HG03354 (cell line): Measurements from ENCODE around the gene PITPNB.

ENCODE experiments used
- ATAC-seq: cut with Tn5 transposase; IDR thresholded peaks from one replicate; pipeline ENCODE4 v1.9.1; 2021; ENCODE audit warnings: mild to moderate bottlenecking; ENCODE audit not compliant: unreplicated experiment, poor library complexity, severe bottlenecking

Gene PITPNB

DNA sequence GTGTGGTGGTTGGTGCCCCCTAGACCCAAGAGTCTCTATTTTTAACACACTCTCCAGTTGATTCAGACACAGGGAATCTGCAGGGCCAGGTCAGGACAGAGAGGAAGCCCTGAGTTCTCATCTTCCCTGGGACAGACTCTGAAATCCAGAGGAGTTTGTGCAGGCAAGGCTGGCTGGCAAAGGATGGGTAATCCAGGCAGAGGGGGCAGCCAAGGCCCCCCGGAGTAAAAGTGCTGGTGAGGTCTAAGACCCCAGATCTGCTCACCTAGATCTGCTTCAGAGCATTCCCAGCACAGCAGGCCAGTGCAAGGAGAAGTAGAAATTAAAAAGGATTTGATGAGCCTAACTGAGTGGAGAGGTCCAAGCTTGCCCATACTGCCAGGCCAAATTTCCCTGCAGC is 76.9 kb downstream of the PITPNB start:
- no peak for ATAC-seq

DNA sequence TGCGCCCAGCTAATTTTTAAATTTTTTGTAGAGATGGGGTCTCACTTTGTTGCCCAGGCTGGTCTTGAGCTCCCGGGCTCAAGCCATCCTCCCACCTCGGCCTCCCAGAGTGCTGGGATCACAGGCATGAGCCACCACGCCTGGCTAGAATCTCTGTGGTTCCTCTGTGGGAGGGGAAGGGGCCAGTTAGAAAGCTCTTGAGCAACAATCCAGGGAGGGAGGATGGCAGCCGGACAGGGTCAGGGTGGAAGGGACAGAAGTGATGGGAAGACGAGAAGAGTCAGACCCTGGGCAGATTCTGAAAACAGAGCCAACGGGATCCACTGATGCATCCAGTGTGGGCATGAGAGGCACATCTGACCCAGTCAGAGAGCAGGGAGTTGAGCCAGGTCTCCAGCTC is 78.6 kb downstream of the PITPNB start:
- ATAC-seq, result no peak

DNA sequence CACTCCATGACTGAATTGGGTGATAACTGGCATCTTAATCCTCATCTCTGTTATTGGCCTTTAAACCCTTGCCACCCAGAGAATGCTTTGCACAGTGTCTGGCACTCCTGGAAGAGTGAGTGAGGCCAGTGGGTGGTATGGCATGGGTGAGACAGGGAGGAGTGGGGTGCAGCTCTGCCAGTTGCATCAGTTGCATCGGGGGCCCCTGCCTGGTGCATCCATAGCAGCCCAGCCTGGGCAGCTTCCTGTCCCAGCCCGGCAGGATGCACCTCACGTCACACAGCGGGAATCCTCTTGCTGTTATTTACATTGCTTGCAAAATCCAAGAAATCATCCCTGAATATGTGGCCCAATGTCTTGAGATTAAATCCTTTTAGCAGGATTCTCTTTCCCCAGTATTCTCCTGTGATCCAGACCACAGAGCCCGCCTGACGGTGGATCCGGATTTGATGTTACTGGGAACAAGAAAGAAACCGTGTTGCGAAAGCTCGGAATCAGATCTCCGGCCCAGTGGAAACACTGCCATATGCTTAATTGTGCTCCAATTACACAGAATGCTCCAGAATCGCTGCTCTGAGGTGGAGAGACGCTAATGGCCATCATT is 79.9 kb downstream of the PITPNB start:
- no peak for ATAC-seq

DNA sequence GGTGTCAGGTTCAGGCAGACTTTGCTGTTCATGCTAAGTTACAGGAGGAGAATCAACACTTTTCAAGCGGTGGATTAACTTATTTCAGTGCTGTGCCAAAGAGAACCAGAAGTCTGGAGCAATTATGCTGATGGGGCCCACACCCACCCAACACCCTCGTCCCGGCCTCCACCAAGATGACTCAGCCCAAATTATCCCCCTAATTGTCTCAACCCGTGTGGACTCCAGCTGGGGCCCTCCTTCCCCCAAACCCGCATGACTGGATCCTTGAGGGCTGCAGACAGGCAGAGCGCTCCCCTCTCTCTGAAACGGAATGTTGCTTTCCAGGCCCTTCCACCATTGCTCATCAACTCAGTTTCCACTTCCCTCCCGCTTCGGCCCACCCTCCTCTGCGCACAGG is 82.9 kb downstream of the PITPNB start:
- no peak for ATAC-seq

DNA sequence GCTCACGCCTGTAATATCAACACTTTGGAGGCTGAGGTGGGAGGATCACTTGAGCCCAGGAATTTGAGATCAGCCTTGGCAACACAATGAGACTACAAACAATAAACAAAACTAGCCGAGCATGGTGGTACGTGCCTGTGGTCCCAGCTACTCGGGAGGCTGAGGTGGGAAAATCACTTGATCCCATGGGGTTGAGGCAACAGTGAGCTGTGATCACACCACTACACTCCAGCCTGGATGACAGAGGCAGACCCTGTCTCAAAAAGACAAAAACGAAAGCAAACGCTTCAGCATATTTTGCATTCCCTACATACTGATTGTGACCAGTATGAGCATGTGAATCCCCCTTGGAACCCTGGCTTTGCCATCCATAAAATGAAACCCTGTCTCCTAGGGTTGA is 83.6 kb downstream of the PITPNB start:
- no peak for ATAC-seq

DNA sequence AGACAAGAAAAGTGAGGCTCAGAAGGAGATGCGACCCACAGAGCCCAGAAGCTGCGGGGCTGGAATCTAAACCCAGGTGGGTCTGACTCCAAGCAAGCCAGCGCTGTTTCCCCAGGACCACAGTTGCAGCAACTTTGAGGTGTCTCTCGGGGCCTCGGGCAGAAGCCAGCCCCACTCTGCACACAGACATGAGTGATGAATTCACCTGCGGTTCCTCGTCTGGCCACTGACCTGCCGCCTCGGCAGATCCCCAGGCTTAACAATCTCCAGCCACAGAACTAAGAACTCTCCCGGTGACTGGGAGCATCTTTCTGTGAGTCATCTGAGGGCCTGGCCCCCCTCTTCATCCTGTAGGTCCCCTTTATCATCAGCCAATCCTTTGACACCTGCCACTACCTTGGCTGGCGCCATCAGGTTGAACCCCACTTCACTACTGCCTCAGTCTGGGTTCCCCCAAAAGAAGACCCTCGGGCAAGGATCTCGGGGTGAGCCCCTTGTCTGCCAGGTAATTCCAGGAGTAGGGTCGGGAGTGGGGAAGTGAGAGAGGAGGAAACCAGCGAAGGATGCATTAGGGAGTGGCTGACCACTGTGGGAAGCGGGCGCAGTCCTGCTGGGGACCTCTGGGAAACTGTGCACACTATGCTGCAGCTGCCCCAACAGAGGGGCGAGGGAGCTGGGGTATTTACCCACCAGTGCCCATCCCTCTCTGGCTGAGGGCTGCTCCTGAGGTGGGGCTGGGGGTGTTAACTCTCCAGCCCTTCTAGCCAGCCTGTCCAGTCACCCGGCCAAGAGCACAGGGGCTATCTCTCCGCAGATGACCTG is 84.5 kb downstream of the PITPNB start:
- no peak for ATAC-seq

DNA sequence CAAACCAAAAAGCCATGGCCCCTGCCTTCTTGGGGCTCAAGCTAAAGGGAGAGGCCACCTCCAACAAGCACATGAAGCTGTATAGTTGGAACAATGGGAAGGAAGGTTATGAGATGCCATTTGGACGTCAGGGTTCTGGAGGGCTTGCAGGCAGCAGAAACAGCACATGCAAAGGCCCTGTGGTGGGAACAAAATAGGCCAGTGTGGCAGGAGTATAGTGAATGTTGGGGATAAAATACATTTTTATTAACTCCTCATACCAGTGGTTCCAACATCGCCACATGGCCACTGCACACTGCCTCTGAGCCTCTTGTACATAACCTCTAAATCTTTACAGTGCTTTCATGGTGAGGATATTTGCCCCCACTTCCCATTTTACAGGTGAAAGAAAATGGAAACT is 85.3 kb downstream of the PITPNB start:
- no peak for ATAC-seq

DNA sequence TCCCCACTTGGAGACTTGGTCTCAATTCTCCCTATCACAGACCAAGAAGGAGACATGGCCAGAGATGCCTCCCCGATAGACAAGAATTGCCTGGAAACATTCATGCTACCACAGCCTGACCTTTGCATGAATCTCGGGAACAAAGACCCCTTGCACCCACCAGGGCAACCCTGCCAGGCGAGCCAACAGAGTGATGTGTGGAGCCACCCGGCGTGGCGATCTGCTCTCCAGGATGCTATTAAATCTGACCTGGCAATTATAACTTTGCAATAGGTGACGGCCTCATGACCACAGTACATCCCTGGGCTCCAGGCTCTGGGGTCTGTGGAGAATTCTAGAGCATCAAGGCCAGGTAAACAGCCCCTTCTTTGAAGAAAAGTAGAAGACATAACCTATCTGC is 86.5 kb downstream of the PITPNB start:
- no peak for ATAC-seq

DNA sequence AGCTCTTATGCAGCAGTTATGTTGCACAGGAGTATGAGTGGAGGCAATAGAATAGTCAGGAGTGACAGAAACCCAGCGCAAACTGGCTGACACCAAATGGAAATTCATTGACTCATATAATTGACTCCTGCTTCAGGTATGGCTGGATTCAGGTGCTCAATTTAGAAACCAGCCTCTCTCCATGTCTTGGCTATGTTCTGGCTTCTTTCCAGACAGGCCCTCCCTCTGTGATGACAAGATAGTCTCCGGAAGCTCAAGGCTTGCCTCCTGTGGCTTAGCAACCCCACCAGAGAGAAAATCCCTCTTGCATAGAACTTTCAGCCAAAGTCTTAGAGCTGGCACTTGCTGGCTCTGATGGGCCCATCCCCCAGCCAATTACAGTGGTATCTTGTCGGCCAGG is 89.4 kb downstream of the PITPNB start:
- no peak for ATAC-seq

DNA sequence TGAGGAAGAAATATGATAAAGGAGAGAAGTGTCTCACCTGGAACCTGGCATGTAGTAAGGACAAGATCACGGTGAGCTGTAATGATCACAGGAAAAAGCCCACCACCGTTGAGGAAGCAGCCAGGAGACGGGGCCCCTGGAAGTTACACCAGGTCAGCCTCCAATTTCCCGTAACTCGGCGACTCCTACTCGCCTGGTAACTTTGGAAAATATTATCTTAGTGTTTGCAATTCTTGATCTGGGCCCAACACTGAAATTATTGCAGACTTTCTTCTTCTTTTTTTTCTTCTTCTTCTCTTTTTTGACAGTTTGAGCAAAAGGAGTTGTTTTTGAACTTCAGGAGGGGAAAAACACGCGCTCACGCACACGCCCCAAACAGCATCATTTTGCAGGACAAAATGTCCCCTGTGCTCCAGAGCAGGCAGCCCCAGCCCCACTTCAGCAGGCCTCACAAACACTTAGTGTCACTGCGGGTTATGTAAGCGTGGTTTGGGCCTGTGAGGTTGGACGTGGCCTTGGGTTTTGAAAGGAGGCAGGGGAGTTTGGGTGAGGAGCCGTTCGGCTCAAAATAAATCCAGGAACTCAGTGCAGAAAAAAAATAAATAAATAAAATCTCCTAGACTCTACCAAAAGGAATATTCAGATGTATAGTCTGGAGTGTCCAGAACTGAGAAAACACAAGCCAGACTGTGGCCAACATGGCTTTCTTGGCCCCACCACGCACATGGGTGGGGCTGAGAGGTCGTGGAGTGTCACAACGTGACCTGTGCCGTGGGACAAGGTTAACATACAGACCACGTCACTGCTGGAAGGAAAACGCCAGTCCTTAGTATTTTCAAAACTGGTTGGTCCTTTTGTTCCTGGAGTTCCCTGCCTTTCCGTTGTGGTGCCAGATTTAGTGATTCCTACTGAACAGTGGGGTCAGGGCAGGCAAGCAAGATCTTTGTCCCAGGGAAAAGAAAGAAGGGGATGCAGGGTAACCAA is 91.2 kb downstream of the PITPNB start:
- no peak for ATAC-seq

DNA sequence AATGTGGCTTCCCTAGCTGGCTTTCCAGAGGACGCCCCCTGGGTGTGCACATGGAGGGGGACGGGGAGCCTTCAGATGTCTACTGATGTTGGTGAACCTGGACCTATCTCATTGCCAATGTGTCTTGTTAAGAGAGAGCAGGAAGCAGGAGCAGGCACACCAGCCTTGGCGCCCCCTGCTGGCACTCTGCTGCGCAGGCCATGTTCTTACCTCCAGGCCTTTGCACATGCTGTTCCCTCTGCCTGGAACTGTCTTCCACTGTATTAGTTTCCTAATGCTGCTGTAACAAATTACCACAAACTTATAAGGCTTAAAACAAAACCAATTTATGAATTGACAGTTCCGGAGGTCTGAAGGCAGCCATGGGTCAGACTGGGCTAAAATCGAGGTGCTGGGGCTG is 93.9 kb downstream of the PITPNB start:
- no peak for ATAC-seq

DNA sequence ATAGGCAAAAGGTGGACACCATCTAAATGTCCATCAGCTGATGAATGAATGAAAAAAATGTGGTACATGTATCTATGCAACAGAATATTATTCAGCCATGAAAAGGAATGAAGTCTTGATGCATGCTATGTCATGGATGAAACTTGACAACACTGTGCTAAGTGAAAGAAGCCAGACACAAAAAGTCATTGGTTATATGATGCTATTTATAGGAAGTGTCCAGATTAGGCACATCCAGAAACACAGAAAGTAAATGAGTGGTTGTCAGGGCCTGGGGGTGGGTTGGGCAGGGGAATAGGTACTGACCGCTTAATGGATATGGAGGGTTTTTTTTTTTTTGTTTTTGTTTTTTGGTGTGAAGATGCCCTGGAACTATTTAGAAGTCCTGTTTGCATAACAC is 95.8 kb downstream of the PITPNB start:
- ATAC-seq, result no peak

DNA sequence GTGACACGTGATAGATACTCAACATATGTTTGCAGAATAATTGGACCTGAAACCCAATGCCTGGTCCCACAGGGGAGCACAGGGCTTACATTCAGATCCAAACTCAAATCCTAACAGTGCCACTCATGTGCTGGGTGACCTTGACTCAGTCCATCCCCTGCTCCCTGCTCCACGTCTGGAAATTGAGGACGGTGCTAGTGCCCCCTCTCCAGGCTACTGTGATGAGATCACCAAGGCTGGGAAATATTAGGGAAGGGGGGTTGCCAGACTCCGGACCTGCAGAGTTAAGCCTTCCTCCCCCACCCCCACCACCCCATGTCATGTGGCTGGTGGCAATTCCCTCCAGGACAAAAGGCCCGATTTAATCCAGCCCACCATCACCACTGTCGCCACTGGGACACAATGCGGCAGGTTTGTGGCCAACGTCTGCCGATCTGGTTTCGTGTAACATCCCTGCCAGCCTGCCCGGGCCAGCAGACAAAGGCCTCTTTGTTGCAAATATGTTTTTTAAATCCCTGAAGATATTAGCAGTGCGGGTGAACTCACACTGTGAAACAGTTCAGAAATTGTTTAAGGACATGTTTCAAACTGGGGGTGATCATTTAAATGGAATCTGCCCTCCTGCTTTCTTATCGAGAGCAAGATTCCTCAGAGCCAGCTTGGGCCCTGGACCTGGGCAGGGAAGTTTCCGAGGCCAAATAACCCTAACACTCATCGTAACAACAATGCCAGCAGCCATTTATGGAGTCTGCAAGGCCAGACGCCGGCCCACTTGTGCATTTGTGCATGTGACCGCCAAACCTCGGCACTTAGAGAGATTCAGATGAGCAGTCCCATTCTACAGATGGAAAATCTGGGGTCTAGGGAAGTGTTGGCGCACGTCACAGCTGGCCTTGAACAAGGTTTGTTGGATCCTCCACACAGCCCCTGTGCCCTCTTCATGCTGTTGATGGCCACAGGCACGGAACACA is 97.9 kb downstream of the PITPNB start:
- no peak for ATAC-seq

DNA sequence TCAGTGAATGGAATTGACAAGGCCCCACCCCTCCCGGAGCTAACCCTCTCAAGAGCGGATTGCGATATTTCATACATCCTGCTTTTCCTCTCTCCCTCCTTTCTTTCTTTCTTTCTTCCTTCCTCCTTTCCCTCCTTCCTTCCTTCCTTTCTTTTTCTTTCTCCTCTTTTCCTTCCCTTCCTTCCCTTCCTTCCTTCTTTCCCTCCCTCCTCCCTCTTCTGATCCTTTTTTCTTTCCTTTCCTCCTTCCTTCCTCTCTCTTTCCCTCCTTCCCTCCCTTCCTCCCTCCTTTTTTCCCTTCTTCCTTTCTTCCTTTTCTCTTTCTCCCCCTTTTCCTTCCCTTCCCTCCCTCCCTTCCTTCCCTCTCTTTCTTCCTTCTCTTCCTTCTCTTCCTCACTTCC is 102.5 kb downstream of the PITPNB start:
- ATAC-seq, result no peak

DNA sequence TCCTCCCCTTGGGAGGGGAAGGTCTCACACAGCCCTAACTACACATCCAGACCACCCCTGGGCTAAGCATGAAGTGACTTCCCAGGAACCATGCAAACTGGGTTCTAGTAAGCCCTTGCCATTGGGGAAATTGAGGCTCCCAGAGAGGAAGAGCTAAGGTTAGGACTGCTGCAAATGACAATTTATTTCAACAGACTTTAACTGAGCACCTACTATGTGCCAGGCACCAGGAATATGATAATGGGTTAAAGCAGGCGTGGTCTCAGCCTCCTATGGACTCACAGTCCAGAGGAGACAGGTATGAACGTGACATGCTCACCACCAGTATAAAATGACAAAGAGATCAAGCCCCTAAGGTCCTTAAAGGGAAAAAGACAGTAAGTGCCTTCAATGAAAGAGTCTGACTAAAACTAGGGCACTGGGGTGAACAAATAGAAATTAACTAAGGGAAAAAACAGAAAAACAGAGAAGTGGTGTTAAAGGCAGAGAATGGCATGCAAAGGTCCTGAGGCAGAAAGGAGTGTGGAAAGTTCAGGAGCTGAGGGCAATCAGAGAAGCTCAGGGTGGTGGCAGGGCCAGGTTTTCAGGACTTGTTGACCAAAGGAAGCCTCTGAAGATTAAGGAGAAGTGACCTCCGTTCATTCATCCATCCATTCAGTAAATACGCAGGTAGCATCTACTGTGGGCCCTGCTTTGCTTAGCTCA is 103.1 kb downstream of the PITPNB start:
- ATAC-seq, result no peak

DNA sequence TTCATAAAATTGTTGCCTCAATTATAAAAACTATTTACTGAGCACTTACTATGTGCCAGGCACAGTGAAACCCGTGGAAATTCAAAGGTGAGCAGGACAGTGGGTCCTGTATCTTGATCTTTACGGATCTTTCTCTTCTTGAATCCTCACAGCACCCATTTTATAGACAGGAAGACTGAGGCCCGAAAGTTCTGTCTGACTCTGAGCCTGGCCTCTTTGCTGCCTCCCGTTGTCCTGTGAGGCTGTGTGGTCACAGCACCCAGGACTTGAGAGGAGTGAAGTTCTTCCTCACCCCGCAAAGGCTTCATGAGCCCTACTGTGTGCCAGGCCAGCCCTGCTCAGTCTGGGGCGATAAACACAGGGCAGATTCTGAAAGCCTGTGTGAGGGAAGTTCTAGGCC is 104.1 kb downstream of the PITPNB start:
- ATAC-seq, result no peak

DNA sequence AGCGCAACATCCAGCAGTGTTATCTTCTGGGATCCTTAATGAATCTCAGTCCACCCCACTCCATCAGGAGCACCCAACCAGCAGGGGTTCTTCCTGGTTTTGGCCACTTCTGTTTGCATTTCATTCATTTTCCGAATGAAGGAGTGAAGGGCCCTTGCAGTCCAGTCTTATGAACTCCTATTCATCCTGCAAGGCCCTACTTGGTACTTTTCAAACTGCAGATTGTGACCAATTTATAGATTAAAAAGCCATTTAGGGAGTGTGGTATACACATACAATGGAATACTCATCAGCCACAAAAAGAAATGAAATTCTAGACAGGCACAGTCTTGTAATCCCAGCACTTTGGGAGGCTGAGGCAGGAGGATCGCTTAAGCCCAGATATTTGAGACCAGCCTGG is 107.3 kb downstream of the PITPNB start:
- no peak for ATAC-seq

DNA sequence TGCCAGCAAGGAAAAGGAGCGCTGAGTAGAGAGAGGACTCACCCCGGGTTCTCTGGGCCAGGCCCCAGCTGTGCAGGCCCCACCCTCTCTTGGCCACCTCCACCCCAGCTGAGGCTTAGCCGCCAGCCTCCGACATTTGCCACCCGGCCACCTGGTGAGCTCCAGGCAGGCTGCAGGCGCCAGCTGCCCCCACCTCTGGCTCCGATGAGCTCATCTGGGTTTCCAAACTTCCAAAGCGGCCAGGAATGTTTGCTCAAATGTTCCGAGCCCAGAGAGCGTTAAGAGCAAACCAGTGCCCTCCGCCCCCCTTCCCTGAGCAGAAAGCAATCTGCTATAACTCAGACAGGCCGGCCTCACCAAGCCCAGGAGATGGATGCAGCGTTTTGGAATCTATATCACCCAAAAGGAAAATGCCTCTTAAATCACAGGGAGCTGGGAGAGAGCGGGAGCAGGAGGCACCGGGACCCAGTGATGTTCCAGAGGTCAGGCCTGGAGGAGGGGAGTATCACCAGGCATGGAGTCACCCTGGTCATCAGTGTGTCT is 108.4 kb downstream of the PITPNB start:
- ATAC-seq, result no peak
